Fibroblast of upper back skin (primary cell): ENCODE results near the gene MLEC.
"Not testable (repeated sequence)": the region's sequence is repeated elsewhere in the genome, so short reads cannot be mapped to it uniquely, and the experiment has no call there.

Source experiments
- DNase-seq: peaks from one replicate; pipeline ENCODE4 v3.0.0-alpha.2; 2013

Gene MLEC

GRCh38 chr12:120724720-120725119, 37.8 kb downstream of the MLEC start:
- DNase-seq: no peak

GRCh38 chr12:120725151-120725658, 38.3 kb downstream of the MLEC start:
- DNase-seq: no peak

- DNase-seq: peak; percentile 76
Measured at GRCh38 chr12:120725659-120726509, 38.9 kb downstream of the MLEC start, which contains the start of gene ACADS. TSS of gene ACADS (plus strand) at chr12:120725826. CDS start at chr12:120725886, 60 bp downstream.

GRCh38 chr12:120726510-120726793, 39.5 kb downstream of the MLEC start:
- no peak for DNase-seq

- no peak for DNase-seq
Measured at GRCh38 chr12:120726961-120727360, 40.0 kb downstream of the MLEC start.

GRCh38 chr12:120732198-120732597, 45.2 kb downstream of the MLEC start:
- DNase-seq: not testable (repeated sequence)

GRCh38 chr12:120733574-120733973, 46.6 kb downstream of the MLEC start:
- DNase-seq: no peak

GRCh38 chr12:120734210-120734609, 47.3 kb downstream of the MLEC start:
- DNase-seq: no peak

- no peak for DNase-seq
Measured at GRCh38 chr12:120735181-120735580, 48.2 kb downstream of the MLEC start.

- no peak for DNase-seq
Measured at GRCh38 chr12:120736404-120737331, 49.7 kb downstream of the MLEC start.

GRCh38 chr12:120737557-120738251, 50.8 kb downstream of the MLEC start:
- peak; percentile 8 for DNase-seq

GRCh38 chr12:120738252-120739030, 51.5 kb downstream of the MLEC start:
- no peak for DNase-seq

GRCh38 chr12:120739031-120739762, 52.2 kb downstream of the MLEC start:
- no peak for DNase-seq

GRCh38 chr12:120739821-120740613, 53.1 kb downstream of the MLEC start:
- DNase-seq: no peak

- no peak for DNase-seq
Measured at GRCh38 chr12:120740871-120741270, 53.9 kb downstream of the MLEC start.

GRCh38 chr12:120741476-120742421, 54.8 kb downstream of the MLEC start:
- no peak for DNase-seq

- DNase-seq: no peak
Measured at GRCh38 chr12:120744922-120745493, 58.1 kb downstream of the MLEC start.

GRCh38 chr12:120748242-120748641, 61.3 kb downstream of the MLEC start:
- DNase-seq: no peak

GRCh38 chr12:120749256-120749655, 62.3 kb downstream of the MLEC start:
- no peak for DNase-seq
